ENCODE results near the gene HYAL4.

DNA sequence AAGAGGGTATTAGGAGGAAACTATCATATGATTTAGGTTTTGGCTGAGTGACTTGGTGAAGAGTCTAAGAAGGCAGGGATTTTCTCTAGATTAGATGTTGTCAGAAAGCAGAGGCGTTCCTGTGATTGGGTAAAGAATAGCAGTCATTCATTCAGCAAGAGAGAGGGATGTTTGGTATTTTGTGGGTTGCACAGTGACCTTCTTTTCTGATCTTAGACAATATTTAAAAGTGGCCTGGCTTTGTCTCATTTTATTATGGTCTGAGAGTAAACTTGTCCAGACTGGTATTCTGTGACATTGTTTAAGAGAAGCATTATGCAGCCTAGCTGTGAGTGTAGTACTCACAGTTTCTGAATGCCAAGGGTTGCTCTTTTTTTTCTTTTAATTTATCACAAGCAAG lies 18.5 kb downstream of the HYAL4 start:
- TF ChIP-seq, protein P1, sequence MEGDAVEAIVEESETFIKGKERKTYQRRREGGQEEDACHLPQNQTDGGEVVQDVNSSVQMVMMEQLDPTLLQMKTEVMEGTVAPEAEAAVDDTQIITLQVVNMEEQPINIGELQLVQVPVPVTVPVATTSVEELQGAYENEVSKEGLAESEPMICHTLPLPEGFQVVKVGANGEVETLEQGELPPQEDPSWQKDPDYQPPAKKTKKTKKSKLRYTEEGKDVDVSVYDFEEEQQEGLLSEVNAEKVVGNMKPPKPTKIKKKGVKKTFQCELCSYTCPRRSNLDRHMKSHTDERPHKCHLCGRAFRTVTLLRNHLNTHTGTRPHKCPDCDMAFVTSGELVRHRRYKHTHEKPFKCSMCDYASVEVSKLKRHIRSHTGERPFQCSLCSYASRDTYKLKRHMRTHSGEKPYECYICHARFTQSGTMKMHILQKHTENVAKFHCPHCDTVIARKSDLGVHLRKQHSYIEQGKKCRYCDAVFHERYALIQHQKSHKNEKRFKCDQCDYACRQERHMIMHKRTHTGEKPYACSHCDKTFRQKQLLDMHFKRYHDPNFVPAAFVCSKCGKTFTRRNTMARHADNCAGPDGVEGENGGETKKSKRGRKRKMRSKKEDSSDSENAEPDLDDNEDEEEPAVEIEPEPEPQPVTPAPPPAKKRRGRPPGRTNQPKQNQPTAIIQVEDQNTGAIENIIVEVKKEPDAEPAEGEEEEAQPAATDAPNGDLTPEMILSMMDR (IDR thresholded peaks at IDR 0.05): no peak
- no peak for TF ChIP-seq EP300 (IDR thresholded peaks at IDR 0.05; ENCODE audit: low read depth)
